DMS153 (cell line): Measurements from ENCODE around the gene PCDH9.

Experiments used
- DNase-seq: peaks from one replicate; lab custom pipeline; 2025; lab: John Stamatoyannopoulos, UW

The PCDH9 gene

GRCh38 chr13:66574606-66575005 is 655.5 kb downstream of the PCDH9 start:
- no peak for DNase-seq

- no peak for DNase-seq
Observed at GRCh38 chr13:66567899-66568612, 662.1 kb downstream of the PCDH9 start.

GRCh38 chr13:66565279-66565678 is 664.9 kb downstream of the PCDH9 start:
- DNase-seq, result no peak

DNA sequence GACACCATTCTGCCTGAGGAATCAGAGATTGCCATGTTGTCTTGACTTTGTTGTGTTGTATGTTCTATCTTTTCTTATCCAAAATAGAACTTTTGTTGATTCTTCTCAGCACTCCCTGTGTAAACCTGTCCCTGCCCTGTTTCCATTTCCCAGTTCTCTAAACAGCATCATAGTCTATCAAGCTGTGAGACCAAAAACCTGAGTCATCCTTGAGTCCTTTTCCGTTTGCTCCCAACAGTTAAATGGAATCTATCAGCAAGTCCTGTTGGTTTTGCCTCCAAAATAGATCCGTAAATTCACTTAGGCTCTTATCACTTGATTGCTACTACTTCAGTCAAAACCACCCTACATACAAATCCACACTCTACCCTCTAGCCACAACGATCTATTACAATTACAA is 667.1 kb downstream of the PCDH9 start:
- DNase-seq, result no peak

DNA sequence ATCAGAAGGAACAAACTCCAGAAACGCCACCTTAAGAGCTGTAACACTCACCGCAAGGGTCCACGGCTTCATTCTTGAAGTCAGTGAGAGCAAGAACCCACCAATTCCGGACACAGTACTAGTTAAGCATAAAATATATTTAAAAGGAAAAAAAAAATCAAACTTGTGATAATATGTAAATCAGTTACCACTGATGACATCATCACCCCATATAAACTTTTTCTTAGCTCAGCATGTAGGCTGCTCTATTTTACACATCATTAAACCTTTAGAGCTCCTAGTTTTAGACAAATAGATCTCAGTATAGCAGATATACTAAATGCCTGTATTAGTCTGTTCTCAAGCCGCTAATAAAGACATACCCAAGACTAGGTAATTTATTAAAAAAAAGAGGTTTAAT is 668.1 kb downstream of the PCDH9 start:
- no peak for DNase-seq

GRCh38 chr13:66560991-66561390 is 669.1 kb downstream of the PCDH9 start:
- no peak for DNase-seq

DNA sequence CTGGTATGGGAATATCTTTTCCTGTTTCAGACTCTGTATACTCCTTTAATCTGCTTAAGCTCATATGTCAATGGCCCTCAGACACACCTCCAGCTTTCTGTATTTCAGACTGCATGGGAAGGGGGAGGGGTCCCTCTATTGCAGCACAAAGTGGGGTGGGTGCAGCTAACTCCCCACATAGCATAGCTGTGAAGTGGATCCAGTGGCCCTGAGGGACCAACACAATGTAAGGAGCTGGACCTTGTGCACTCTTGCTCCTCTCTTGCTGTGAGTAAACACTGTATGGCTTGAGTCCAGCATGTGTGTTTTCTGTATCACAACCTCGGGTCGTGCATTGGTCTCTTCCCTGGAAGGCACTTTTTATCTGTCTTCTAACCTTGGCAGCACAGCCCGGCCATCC is 669.9 kb downstream of the PCDH9 start:
- no peak for DNase-seq

DNA sequence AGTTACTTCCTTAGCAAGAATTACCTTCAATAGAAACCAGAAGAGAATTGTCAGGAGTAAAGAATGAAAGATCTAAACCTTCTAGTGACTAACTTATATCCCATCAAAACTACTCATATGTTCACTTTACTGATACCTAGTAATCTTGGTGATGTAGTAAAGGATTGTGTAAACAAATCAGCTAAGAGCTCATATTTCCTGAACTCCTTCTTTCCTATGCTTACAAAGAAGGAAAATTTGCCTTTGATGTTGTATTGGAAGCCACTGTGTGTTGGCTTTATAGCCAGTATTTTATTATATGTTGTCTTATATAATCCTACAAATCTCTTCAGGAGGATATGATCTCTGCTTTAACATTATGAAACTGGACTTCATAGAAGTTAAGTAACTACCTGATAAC is 671.0 kb downstream of the PCDH9 start:
- DNase-seq, result no peak

DNA sequence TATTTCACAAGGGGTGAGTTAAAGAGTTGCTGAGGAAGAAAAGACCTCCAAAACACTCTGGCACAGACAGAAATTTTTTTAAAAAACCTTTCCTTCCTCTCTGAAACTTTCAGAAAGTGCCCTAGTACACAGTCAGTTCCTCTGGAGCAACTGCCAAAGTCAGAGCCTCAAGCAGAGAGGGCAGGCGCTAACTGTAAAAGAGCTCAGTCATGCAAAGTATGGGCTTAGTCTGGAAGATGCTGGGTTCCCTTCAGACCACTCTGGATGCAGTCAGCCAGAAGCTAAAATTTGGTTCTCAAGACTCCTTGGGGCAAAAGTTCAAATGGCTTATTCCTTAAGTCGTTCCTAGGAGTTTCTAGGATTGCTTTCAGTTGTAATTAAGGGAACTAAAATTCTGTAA is 671.6 kb downstream of the PCDH9 start:
- DNase-seq, result no peak

DNA sequence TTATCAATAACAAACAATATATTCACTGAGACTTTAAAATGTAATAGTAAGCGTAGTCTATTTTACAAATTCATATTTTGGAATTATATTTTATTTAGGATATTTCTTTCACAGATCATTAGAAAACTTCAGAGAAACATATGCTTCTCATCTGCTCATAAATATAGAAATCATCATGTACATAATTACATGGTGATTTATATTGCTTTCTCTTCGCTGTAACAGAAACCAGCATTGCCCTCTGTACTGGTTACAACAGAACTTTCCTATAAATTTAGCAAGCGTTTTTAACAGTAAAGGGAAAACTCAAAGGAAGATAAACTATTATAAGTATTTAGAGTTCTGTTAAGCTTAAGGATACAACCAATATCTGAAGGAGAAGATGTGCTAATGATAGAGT is 672.8 kb downstream of the PCDH9 start:
- DNase-seq, result no peak

DNA sequence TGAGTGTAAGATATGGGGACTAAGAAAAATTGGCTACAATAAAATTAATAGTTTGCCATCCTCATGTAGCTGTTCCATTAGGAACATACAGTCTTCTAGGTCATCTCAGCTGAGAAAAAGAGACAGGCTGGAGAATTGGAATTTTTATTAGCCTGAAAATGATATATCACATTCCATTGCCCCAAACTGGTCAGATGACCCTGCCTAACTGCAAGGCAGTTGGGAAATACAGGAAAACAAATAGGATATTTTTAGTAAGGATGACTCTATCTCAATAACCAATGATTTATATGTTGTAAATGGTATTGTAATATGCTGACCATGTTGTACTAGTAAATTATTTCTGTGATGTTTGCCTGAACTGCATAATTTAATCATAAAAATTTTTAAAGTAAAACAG is 673.8 kb downstream of the PCDH9 start:
- no peak for DNase-seq

GRCh38 chr13:66553391-66553790 is 676.7 kb downstream of the PCDH9 start:
- DNase-seq, result no peak

- no peak for DNase-seq
Observed at GRCh38 chr13:66551128-66551527, 679.0 kb downstream of the PCDH9 start.

GRCh38 chr13:66547685-66548084 is 682.5 kb downstream of the PCDH9 start:
- DNase-seq, result no peak

DNA sequence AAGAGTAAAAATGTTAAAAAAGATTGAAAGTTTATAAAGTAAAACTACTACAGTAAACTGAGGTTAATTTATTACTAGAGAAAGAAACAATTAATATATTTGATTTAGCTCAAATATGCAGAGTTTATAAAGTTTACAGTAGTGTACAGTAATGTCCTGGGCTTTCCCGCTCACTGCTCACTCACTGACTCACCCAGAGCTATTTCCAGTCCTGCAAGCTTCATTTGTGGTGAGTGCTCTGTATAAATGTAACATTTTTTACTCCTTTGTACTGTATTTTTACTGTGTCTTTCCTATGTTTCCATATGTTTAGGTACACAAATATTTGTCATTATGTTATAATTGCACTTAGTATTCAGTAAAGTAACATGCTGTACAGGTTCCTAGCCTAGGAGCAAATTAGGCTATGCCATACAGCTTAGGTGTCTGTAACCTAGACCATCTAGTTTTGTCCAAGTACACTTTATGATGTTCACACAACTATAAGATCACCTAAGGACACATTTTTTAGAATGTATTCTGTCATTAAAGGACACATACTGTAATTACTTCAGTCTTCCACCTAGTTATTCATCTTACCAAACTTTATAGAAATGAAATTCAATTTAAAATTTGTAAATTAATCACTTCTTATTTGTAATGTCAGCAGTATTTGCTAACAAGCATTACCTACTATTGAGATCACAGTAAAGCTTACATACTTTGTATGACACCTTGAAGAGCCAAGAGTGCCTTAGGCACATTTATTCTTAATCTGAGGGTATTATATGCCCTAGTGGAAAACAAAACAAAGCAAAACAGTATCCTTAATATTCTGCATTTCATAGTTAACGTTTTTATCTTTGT is 683.4 kb downstream of the PCDH9 start:
- DNase-seq, result no peak

DNA sequence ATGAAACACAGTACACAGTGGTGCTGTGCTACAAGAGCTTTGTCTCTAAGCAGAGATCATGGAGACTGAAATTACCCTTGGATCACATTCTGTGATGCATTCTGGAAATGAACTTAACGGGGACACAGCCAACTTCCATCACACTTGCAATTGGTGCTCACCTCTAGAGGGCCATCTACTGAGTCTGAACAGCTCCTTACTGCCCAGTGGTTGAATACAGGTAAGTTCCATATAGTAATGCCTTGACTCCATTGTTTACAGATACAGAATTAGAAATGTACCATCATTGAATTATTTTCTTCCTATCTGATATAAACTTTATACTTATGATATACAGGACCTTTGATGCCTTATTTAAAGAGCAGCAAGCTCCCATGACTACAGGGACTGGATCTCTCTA is 686.4 kb downstream of the PCDH9 start:
- DNase-seq, result no peak

- no peak for DNase-seq
Observed at GRCh38 chr13:66537417-66537816, 692.7 kb downstream of the PCDH9 start.

DNA sequence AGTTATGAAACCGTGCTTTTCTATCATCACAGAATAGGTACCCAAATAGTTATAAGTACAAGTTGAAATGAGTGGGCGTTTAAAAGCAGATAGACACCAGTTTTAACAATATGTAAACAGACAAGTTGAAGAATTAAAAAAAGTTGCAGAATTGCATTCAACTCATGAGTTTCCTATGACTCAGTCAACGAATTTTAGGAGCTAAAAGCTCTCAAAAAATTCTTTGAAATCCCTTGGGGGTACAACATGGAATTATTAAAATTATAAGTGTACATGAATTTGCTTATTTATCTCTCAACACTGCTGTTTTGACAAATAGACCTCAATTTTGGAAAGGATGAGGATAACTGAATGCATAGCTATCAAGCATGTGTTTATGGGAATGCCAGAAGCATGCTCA is 693.4 kb downstream of the PCDH9 start:
- DNase-seq, result no peak

DNA sequence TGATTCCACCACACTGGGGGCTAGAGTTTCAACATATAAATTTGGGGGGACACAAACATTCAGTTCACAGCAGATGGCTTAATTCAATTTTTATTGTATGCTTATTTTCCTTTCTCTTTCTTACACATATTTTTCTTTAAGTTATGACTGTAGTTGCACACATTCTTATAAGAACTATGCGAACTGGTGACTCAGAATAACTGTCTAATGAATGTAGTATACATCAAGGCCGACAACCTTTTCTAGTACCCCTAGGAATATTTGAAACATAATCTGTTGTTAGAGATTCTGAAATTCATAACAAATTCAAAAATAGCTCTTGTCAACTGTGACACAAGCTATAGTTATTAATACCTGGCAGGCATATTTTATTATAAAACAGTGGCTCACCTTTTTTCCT is 695.6 kb downstream of the PCDH9 start:
- no peak for DNase-seq

GRCh38 chr13:66532845-66533244 is 697.3 kb downstream of the PCDH9 start:
- no peak for DNase-seq

DNA sequence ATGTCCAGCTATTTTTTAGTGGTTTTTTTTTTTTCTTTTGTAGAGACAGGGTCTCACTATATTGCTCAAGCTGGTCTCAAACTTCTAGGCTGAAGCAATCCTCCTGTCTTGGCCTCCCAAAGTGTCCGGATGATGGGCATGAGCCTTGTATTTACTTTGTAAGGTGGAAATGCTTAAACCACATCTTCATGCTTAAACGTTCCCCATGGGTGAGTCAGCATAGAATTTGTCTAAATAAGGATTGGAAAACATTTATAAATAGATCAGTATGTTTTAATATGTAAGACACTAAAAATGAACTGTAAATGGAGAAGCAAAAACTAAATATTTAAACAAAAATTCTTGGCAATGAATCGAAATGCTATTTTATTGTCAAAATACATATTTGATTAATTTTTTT is 698.0 kb downstream of the PCDH9 start:
- no peak for DNase-seq

- DNase-seq, result no peak
Observed at GRCh38 chr13:66530686-66531085, 699.5 kb downstream of the PCDH9 start.

- DNase-seq, result no peak
Observed at GRCh38 chr13:66530158-66530557, 700.0 kb downstream of the PCDH9 start.
